ENCODE results near the gene TRAF3IP1. TPM values are rescaled to one million over a fixed set of nuclear protein-coding genes. Genes with fewer than 3 reads are reported as not detected.

The TRAF3IP1 gene
- total and polyA plus RNA-seq, 2 donors (not counting 1 experiment from before 2014, with no cell fraction given), result 1.4 to 15.5 TPM

GRCh38 chr2:238430781-238431180 lies 110.5 kb downstream of the TRAF3IP1 start:
- Mint-ChIP-seq H3K27me3 (no peaks in the 10 kb centered on the region), H3K4me1 (peaks cover 47% of the 10 kb centered on the region), H3K9me3 (ENCODE audit: insufficient read depth) (no peaks in the 10 kb centered on the region), H3K27ac (no peak overlapping the region), H3K4me3 (no peak overlapping the region)
- peaks cover 95% of the 10 kb centered on the region for H3K79me2 ChIP-seq (ENCODE audit: control insufficient read depth, insufficient read depth, low read length)
- H3K36me3 ChIP-seq (replicated peaks in 1 of 2; ENCODE audit: control extremely low read depth in 1 of 2, control insufficient read depth in 1 of 2, extremely low read depth in 1 of 2, insufficient read depth in 2 of 2, low read length in 1 of 2), result peaks cover 0 to 31% of the 10 kb centered on the region in 2 experiments
- DNase-seq (no peak), ATAC-seq (ENCODE audit: low read depth) (no peak)
- no peaks in the 10 kb centered on the region for H3K27me3 ChIP-seq (replicated peaks in 1 of 4; ENCODE audit: control extremely low read depth in 1 of 4, control insufficient read depth in 3 of 4, insufficient read depth in 4 of 4, low read length in 3 of 4)
- intact Hi-C loops (cut with micrococcal nuclease), result no loop called here
- H3K9me3 ChIP-seq (ENCODE audit: control extremely low read depth in 1 of 3, control insufficient read depth in 2 of 3, insufficient read depth in 1 of 3, low read length in 2 of 3), result no peaks in the 10 kb centered on the region
- H4K20me1 ChIP-seq (ENCODE audit: control insufficient read depth, insufficient read depth, low read length, poor library complexity, severe bottlenecking), result peaks cover 65% of the 10 kb centered on the region
- POLR2A ChIA-PET, result no interaction called here
- 100% methylated on average over 3 of the region's 6 CpGs for WGBS (ENCODE audit: insufficient coverage)
- H3K4me3 ChIP-seq (ENCODE audit: control extremely low read depth in 1 of 5, extremely low read depth in 1 of 5, insufficient read depth in 1 of 5, low read depth in 2 of 5, low read length in 4 of 5), result no peak overlapping the region
- CTCF ChIA-PET, result no interaction called here
- no peak overlapping the region for H3K9ac ChIP-seq (ENCODE audit: low read length)
- TF ChIP-seq EZH2 (IDR thresholded peaks at IDR 0.05; ENCODE audit: borderline replicate concordance, insufficient read depth, low read depth, low read length, poor library complexity, severe bottlenecking), result no peak
- TF ChIP-seq, protein P1, sequence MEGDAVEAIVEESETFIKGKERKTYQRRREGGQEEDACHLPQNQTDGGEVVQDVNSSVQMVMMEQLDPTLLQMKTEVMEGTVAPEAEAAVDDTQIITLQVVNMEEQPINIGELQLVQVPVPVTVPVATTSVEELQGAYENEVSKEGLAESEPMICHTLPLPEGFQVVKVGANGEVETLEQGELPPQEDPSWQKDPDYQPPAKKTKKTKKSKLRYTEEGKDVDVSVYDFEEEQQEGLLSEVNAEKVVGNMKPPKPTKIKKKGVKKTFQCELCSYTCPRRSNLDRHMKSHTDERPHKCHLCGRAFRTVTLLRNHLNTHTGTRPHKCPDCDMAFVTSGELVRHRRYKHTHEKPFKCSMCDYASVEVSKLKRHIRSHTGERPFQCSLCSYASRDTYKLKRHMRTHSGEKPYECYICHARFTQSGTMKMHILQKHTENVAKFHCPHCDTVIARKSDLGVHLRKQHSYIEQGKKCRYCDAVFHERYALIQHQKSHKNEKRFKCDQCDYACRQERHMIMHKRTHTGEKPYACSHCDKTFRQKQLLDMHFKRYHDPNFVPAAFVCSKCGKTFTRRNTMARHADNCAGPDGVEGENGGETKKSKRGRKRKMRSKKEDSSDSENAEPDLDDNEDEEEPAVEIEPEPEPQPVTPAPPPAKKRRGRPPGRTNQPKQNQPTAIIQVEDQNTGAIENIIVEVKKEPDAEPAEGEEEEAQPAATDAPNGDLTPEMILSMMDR (IDR thresholded peaks at IDR 0.05), result no peak
- no peak overlapping the region for H3K4me2 ChIP-seq (replicated peaks; ENCODE audit: low read depth, low read length, poor library complexity, severe bottlenecking)
- H3K27ac ChIP-seq (ENCODE audit: low read length in 2 of 2), result no peak overlapping the region
- H3K4me1 ChIP-seq (ENCODE audit: control insufficient read depth in 2 of 2, insufficient read depth in 2 of 2, low read length in 2 of 2), result peaks cover 18 to 23% of the 10 kb centered on the region in 2 donors
- no peak overlapping the region for H2AFZ ChIP-seq (ENCODE audit: insufficient read depth, low read depth, low read length, poor library complexity, severe bottlenecking)

DNA sequence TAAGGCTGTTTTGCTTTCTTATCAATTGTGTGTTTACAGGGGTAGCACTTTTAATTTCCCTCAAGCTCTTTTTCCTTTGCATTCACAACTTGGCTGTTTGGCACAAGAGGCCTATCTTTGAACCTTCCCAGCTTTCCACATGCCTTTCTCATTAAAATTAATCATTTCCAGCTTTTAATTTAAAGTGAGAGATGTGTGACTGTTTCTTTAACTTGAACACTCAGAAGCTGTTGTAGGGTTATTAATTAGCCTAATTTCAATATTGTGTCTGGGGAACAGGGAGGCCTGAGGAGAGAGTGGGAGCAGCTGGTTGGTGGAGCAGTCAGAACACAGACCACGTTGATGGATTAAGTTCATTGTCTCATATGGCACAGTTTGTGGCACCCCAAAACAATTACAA lies 111.1 kb downstream of the TRAF3IP1 start:
- H4K20me1 ChIP-seq (ENCODE audit: control insufficient read depth, insufficient read depth, low read length, poor library complexity, severe bottlenecking), result peaks cover 67% of the 10 kb centered on the region
- H3K27ac Mint-ChIP-seq, result no peak overlapping the region
- ChIA-PET CTCF (no interaction called here), POLR2A (no interaction called here)
- no peak overlapping the region for H2AFZ ChIP-seq (ENCODE audit: insufficient read depth, low read depth, low read length, poor library complexity, severe bottlenecking)
- no peak overlapping the region for H3K4me3 Mint-ChIP-seq
- no peak for ATAC-seq (ENCODE audit: low read depth)
- H3K4me1 ChIP-seq (ENCODE audit: control insufficient read depth in 2 of 2, insufficient read depth in 2 of 2, low read length in 2 of 2), result peaks cover 12 to 17% of the 10 kb centered on the region in 2 donors
- H3K79me2 ChIP-seq (ENCODE audit: control insufficient read depth, insufficient read depth, low read length), result peaks cover 94% of the 10 kb centered on the region
- no peak overlapping the region for H3K9ac ChIP-seq (ENCODE audit: low read length)
- no peaks in the 10 kb centered on the region for H3K9me3 Mint-ChIP-seq (ENCODE audit: insufficient read depth)
- H3K27me3 Mint-ChIP-seq, result no peaks in the 10 kb centered on the region
- peaks cover 0 to 35% of the 10 kb centered on the region in 2 experiments for H3K36me3 ChIP-seq (replicated peaks in 1 of 2; ENCODE audit: control extremely low read depth in 1 of 2, control insufficient read depth in 1 of 2, extremely low read depth in 1 of 2, insufficient read depth in 2 of 2, low read length in 1 of 2)
- H3K9me3 ChIP-seq (ENCODE audit: control extremely low read depth in 1 of 3, control insufficient read depth in 2 of 3, insufficient read depth in 1 of 3, low read length in 2 of 3), result no peaks in the 10 kb centered on the region
- TF ChIP-seq EZH2 (IDR thresholded peaks at IDR 0.05; ENCODE audit: borderline replicate concordance, insufficient read depth, low read depth, low read length, poor library complexity, severe bottlenecking), result no peak
- TF ChIP-seq, protein P1 (IDR thresholded peaks at IDR 0.05), result no peak
- no peak overlapping the region for H3K27ac ChIP-seq (ENCODE audit: low read length in 2 of 2)
- no peaks in the 10 kb centered on the region for H3K27me3 ChIP-seq (replicated peaks in 1 of 4; ENCODE audit: control extremely low read depth in 1 of 4, control insufficient read depth in 3 of 4, insufficient read depth in 4 of 4, low read length in 3 of 4)
- peaks cover 43% of the 10 kb centered on the region for H3K4me1 Mint-ChIP-seq
- H3K4me2 ChIP-seq (replicated peaks; ENCODE audit: low read depth, low read length, poor library complexity, severe bottlenecking), result no peak overlapping the region
- intact Hi-C loops (cut with micrococcal nuclease), result no loop called here
- WGBS (ENCODE audit: insufficient coverage), result no CpG with 5 or more reads among the region's 1 CpG
- DNase-seq, result no peak
- H3K4me3 ChIP-seq (ENCODE audit: control extremely low read depth in 1 of 5, extremely low read depth in 1 of 5, insufficient read depth in 1 of 5, low read depth in 2 of 5, low read length in 4 of 5), result no peak overlapping the region

All from B cell (primary cell).